ENCODE results near the gene RANBP17. TPM values are rescaled to one million over a fixed set of nuclear protein-coding genes. Genes with fewer than 3 reads are reported as not detected.

The RANBP17 gene
- total and polyA plus RNA-seq, 2 of the 4 experiments (the other 2 are of a cell fraction) = 8.2 to 29.0 TPM

DNA sequence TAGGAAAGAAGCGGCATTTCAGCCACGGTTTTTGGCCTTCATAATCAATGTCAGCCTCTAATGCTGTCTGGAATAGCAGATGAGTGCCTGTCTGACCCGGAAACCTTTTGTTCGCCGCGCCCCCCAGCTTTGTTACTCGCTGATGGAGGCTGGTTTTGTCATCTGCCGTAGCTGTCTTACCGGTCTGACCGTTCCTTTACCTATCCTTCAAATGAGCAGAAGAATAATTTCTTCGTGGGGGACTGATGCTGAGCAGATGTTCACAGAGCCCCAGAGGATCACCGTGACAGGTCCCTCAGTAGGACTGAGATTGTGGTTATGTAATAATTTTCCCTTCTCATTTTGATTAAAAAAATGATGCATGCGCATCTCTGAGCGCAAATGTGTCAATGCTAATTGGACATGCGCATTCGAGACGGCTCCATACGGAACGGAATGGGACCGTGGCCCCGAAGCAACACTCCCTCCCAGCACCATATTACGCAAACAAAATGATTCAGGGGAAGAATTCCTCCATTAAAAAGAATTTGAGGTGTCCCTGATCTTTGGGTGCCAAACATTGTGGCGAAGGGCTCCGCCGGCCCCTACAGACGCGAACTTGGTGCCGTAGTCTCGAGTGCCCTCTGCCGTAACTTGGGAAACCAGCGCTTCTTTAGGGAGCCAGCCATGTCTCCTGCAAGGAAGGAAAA lies 474.8 kb downstream of the RANBP17 start:
- Histone ChIP-seq H3K4me2 (ENCODE audit: low read depth, low read length) (peak overlapping the region; percentile 97), H3K27me3 (ENCODE audit: control insufficient read depth, insufficient read depth, low read length) (peaks cover 22% of the 10 kb centered on the region), H3K4ac (ENCODE audit: low read depth, low read length) (no peak overlapping the region), H2BK15ac (ENCODE audit: low read depth, low read length) (no peak overlapping the region), H3K23ac (ENCODE audit: low read depth, low read length) (no peak overlapping the region), H3K79me1 (ENCODE audit: low read depth in 1 of 2, low read length in 2 of 2) (no peaks in the 10 kb centered on the region), H3K36me3 (ENCODE audit: control insufficient read depth, insufficient read depth, low read length) (no peaks in the 10 kb centered on the region), H4K20me1 (ENCODE audit: insufficient read depth, low read length) (no peaks in the 10 kb centered on the region), H2BK5ac (ENCODE audit: low read depth, low read length, poor library complexity, severe bottlenecking) (no peak overlapping the region), H3K56ac (ENCODE audit: extremely low read depth, insufficient read depth, low read length) (no peak overlapping the region), H3K9ac (ENCODE audit: low read depth, low read length) (peak overlapping the region; percentile 30; the same call in 1 of the 2 replicates), H2AFZ (replicated peaks; ENCODE audit: low read length, poor library complexity) (peak overlapping the region; percentile 88), H3K18ac (ENCODE audit: low read depth, low read length) (no peak overlapping the region), H3K9me1 (ENCODE audit: insufficient read depth, low read length) (no peaks in the 10 kb centered on the region), H3K4me3 (ENCODE audit: insufficient read depth, low read depth, low read length) (peak overlapping the region; percentile 52), H4K5ac (ENCODE audit: low read depth, low read length) (no peak overlapping the region), H2AK5ac (ENCODE audit: low read depth, low read length) (no peak overlapping the region), H3K4me1 (ENCODE audit: control insufficient read depth, insufficient read depth, low read length) (no peaks in the 10 kb centered on the region), H2BK120ac (ENCODE audit: low read depth, low read length) (no peak overlapping the region), H4K8ac (ENCODE audit: low read depth in 2 of 2, low read length in 2 of 2) (no peak overlapping the region), H3K14ac (replicated peaks; ENCODE audit: low read depth, low read length) (no peak overlapping the region; the same call in 1 of the 2 replicates), H2BK20ac (ENCODE audit: low read depth, low read length) (peak overlapping the region; percentile 16; the same call in 1 of the 2 replicates), H4K91ac (ENCODE audit: insufficient read depth, low read depth, low read length) (no peak overlapping the region), H3K9me3 (ENCODE audit: control insufficient read depth, insufficient read depth, low read length) (no peaks in the 10 kb centered on the region), H3K27ac (ENCODE audit: insufficient read depth, low read length) (no peak overlapping the region), H2AK9ac (replicated peaks; ENCODE audit: low read depth, low read length, poor library complexity) (peak overlapping the region; percentile 30)
- no TSS peak for BruUV-seq (replicated peaks)
- intact Hi-C loops (cut with micrococcal nuclease) (loop anchor here (1.0 to 2.0 kb wide), 6 partner anchors 66 to 592 kb away; no protein-coding TSS in a partner anchor), in situ Hi-C loops (cut with MboI; ENCODE audit: low sequenced_read_pairs) (loop anchor here (5.0 to 25.0 kb wide), 2 partner anchors 129 to 349 kb away; no protein-coding TSS in a partner anchor), dilution Hi-C loops (cut with HindIII; ENCODE audit: low sequenced_read_pairs, unreplicated experiment) (no loop called here)
- WGBS, 2 experiments (ENCODE audit: extremely low coverage in 2 of 2, insufficient read length in 1 of 2) = 3% methylated on average over 10 of the region's 31 CpGs; no CpG with 5 or more reads in 1 of the 2 experiments
- ChIA-PET POLR2A (ENCODE audit: unreplicated experiment) (no interaction called here), CTCF (interaction anchor here (0.5 to 1.4 kb wide), 2 partner anchors 129 to 263 kb away, joined by 4 to 7 read pairs; no protein-coding TSS in a partner anchor)
- ATAC-seq (ENCODE audit: low read depth) (peak; percentile 97), DNase-seq (peak; percentile 64)
- TF ChIP-seq, protein P1, sequence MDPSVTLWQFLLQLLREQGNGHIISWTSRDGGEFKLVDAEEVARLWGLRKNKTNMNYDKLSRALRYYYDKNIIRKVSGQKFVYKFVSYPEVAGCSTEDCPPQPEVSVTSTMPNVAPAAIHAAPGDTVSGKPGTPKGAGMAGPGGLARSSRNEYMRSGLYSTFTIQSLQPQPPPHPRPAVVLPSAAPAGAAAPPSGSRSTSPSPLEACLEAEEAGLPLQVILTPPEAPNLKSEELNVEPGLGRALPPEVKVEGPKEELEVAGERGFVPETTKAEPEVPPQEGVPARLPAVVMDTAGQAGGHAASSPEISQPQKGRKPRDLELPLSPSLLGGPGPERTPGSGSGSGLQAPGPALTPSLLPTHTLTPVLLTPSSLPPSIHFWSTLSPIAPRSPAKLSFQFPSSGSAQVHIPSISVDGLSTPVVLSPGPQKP (IDR thresholded peaks at IDR 0.05; ENCODE audit: borderline replicate concordance, low read depth, low read length) = no peak
- TF ChIP-seq RFX5 (IDR thresholded peaks at IDR 0.05; ENCODE audit: low read depth, low read length) (no peak), CEBPB (IDR thresholded peaks at IDR 0.05; ENCODE audit: low read depth, low read length) (peak; percentile 38; the same call in 1 of the 2 replicates), MXI1 (IDR thresholded peaks at IDR 0.05; ENCODE audit: borderline replicate concordance, low read depth, low read length) (no peak), RCOR1 (IDR thresholded peaks at IDR 0.05; ENCODE audit: insufficient replicate concordance, low read length) (no peak), CHD1 (IDR thresholded peaks at IDR 0.05; ENCODE audit: low read depth, low read length) (no peak), BHLHE40 (IDR thresholded peaks at IDR 0.05; ENCODE audit: low read depth, low read length) (no peak), POLR2A (IDR thresholded peaks at IDR 0.05; ENCODE audit: low read depth, low read length) (0 out of 2 replicates have a peak, but pooled peaks have one; percentile 23), RAD21 (IDR thresholded peaks at IDR 0.05; ENCODE audit: low read length) (peak; percentile 88), NFE2L2 (IDR thresholded peaks at IDR 0.05; ENCODE audit: low read depth, low read length) (no peak), MAZ (IDR thresholded peaks at IDR 0.05; ENCODE audit: borderline replicate concordance, low read depth, low read length) (no peak), USF2 (IDR thresholded peaks at IDR 0.05; ENCODE audit: low read depth, low read length) (no peak), SMC3 (IDR thresholded peaks at IDR 0.05; ENCODE audit: low read depth, low read length) (peak; percentile 79), MAFK (IDR thresholded peaks at IDR 0.05; ENCODE audit: low read depth, low read length) (no peak)

Measured in IMR-90 (cell line).